Neuronal stem cell (in vitro differentiated cells): ENCODE data around the gene ANKRD36C.
"Not testable (repeated sequence)": the region's sequence is repeated elsewhere in the genome, so short reads cannot be mapped to it uniquely, and the experiment has no call there.

ENCODE experiments used
- DNase-seq: peaks from one replicate; pipeline ENCODE4 v3.0.0-alpha.2; 2013; ENCODE audit warnings: low spot score
- H2AFZ ChIP-seq: one replicate; pipeline ENCODE4 v1.6.1; 2013; ENCODE audit warnings: mild to moderate bottlenecking, low read length, inconsistent platforms
- H2AK5ac ChIP-seq: 2 replicates; pipeline ENCODE4 v1.6.1; 2013; ENCODE audit warnings: low read depth, mild to moderate bottlenecking, inconsistent platforms, low read length, moderate library complexity, mixed read lengths
- H2BK120ac ChIP-seq: 2 replicates; pipeline ENCODE4 v1.6.1; 2013; ENCODE audit warnings: low read depth, mild to moderate bottlenecking, inconsistent platforms, low read length, moderate library complexity, mixed read lengths
- H2BK12ac ChIP-seq: one replicate; pipeline ENCODE4 v1.6.1; 2013; ENCODE audit warnings: low read length, inconsistent platforms
- H2BK15ac ChIP-seq: 2 replicates; pipeline ENCODE4 v1.6.1; 2013; ENCODE audit warnings: mild to moderate bottlenecking, low read length, inconsistent platforms, mixed read lengths
- H2BK5ac ChIP-seq: one replicate; pipeline ENCODE4 v1.6.1; 2013; ENCODE audit warnings: inconsistent platforms, mild to moderate bottlenecking, low read length, moderate library complexity
- H3K14ac ChIP-seq: one replicate; pipeline ENCODE4 v1.6.1; 2013; ENCODE audit warnings: low read length, inconsistent platforms
- H3K18ac ChIP-seq: 2 replicates; pipeline ENCODE4 v1.6.1; 2013; ENCODE audit warnings: low read length, inconsistent platforms
- H3K23ac ChIP-seq: 2 replicates; pipeline ENCODE4 v1.6.1; 2013; ENCODE audit warnings: low read depth, mild to moderate bottlenecking, mixed read lengths, low read length, inconsistent platforms; ENCODE audit not compliant: poor library complexity
- H3K27ac ChIP-seq: replicated peaks from 3 replicates; pipeline ENCODE4 v1.5.1; 2013; ENCODE audit warnings: low read length, inconsistent platforms
- H3K27me3 ChIP-seq, 3 experiments: 2 replicates each; pipeline ENCODE4 v1.6.1; 2013; ENCODE audit warnings: low read length in 3 of 3, mild to moderate bottlenecking in 2 of 3, inconsistent platforms in 1 of 3, low read depth in 1 of 3, mixed read lengths in 1 of 3, moderate library complexity in 1 of 3; ENCODE audit not compliant: control insufficient read depth in 3 of 3, insufficient read depth in 3 of 3
- H3K36me3 ChIP-seq, 2 donors: replicated peaks in 1 of 2; 2 replicates each; pipeline ENCODE4 v1.6.1; 2013; ENCODE audit warnings: low read length in 2 of 2; ENCODE audit not compliant: control insufficient read depth in 2 of 2, insufficient read depth in 2 of 2
- H3K4ac ChIP-seq: 2 replicates; pipeline ENCODE4 v1.6.1; 2013; ENCODE audit warnings: inconsistent platforms, mild to moderate bottlenecking, low read length, moderate library complexity
- H3K4me1 ChIP-seq, 2 donors: 1 replicate in 1 of 2; 2 replicates in 1 of 2; pipeline ENCODE4 v1.6.1; 2013; ENCODE audit warnings: low read length in 2 of 2, low read depth in 1 of 2; ENCODE audit not compliant: control insufficient read depth in 2 of 2, insufficient read depth in 1 of 2
- H3K4me2 ChIP-seq: one replicate; pipeline ENCODE4 v1.6.1; 2013; ENCODE audit warnings: mild to moderate bottlenecking, low read length, inconsistent platforms; ENCODE audit not compliant: insufficient read depth, poor library complexity, severe bottlenecking
- H3K4me3 ChIP-seq, 2 donors: 2 replicates each; pipeline ENCODE4 v1.5.1; 2013; ENCODE audit warnings: low read length in 2 of 2, mild to moderate bottlenecking in 2 of 2, inconsistent platforms in 1 of 2, moderate library complexity in 1 of 2
- H3K79me1 ChIP-seq: one replicate; pipeline ENCODE4 v1.6.1; 2013; ENCODE audit warnings: low read depth, mild to moderate bottlenecking, inconsistent platforms, low read length, moderate library complexity
- H3K9ac ChIP-seq: one replicate; pipeline ENCODE4 v1.6.1; 2013; ENCODE audit warnings: mild to moderate bottlenecking, low read depth, low read length, inconsistent platforms; ENCODE audit not compliant: poor library complexity
- H3K9me3 ChIP-seq, 2 donors: replicated peaks in 1 of 2; 2 replicates each; pipeline versions ENCODE3 to v1.6.1; 2013; ENCODE audit warnings: low read length in 2 of 2, mild to moderate bottlenecking in 2 of 2, inconsistent platforms in 1 of 2, low read depth in 1 of 2, mixed read lengths in 1 of 2, moderate library complexity in 1 of 2; ENCODE audit not compliant: control insufficient read depth in 2 of 2, insufficient read depth in 1 of 2
- H4K8ac ChIP-seq: one replicate; pipeline ENCODE4 v1.6.1; 2013; ENCODE audit warnings: low read depth, mild to moderate bottlenecking, inconsistent platforms, low read length, moderate library complexity
- H4K91ac ChIP-seq: one replicate; pipeline ENCODE4 v1.6.1; 2013; ENCODE audit warnings: low read length, low read depth, mild to moderate bottlenecking, inconsistent platforms; ENCODE audit not compliant: poor library complexity
- WGBS, 2 donors: extraction: QIAGEN DNeasy Blood & Tissue Kit; methylation state at CpG; one replicate each; pipeline ENCODE4 v1.1.7; 2013; ENCODE audit warnings: missing lambda C conversion rate in 2 of 2, mixed read lengths in 1 of 2; ENCODE audit not compliant: insufficient read length in 2 of 2, insufficient replicate concordance in 1 of 2; ENCODE audit errors: extremely low coverage in 2 of 2; 5-methylcytosine and 5-hydroxymethylcytosine counted together

Gene ANKRD36C

DNA sequence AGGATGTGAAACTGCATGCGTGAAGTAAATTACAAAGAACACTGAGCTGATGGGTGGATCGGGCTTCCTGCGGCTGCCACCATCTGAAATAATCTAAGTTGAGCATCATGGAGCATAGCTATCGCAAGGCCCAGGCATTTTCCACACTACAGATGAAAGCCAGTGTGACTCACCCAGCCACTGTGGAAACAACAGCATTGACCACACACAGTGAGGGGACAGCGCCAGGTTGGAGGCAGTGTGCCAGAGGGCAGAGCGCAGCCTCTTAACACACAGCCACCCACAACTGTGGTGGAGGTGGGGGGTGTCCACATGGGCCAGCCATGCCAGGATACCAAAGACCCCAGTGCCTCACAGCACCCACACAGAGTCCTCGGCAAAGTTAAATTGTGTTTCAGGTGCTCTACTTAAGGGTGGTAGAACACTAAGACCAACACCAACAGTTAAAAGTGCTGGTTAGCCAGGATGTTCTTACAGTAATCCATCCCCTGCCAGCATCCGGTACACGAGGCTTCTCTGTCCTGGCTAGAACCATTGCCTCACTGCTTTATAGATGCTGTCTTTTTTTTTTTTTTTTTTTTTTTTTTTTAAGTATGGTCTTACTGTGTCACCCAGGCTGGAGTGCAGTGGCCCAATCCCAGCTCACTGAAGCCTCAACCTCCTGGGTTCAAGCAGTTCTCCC, 28.4 kb upstream of the ANKRD36C start:
- H3K36me3 ChIP-seq, H4K8ac ChIP-seq, H3K9me3 ChIP-seq, H3K14ac ChIP-seq, H3K79me1 ChIP-seq, H2BK15ac ChIP-seq, H2BK12ac ChIP-seq, H3K9ac ChIP-seq, H2AFZ ChIP-seq, H3K4ac ChIP-seq, H3K4me2 ChIP-seq, H3K18ac ChIP-seq, DNase-seq, H4K91ac ChIP-seq, H3K27me3 ChIP-seq, H3K23ac ChIP-seq, H2BK5ac ChIP-seq, H2AK5ac ChIP-seq, H3K4me3 ChIP-seq, H3K27ac ChIP-seq, H2BK120ac ChIP-seq, H3K4me1 ChIP-seq: not testable (repeated sequence)
- WGBS, 2 donors, result no CpG with 5 or more reads among the region's 9 CpGs

DNA sequence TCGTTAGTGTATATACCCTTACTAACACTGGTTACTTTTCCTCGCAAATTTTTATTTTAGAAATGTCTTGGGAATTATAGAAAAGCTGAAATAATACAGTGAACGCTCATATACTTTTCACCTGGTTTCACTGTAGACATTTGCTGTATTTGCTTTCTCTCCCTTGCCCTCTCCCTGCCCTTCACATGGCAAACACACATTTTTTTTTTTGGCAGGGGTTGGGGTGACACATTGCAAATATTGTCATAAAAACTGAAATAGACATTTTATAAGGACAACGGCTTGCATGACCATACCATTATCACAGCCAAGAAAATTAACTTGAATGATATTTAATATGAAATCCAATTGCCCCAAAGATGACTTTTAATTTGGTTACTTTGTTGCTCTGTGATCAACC, 24.7 kb upstream of the ANKRD36C start:
- not testable (repeated sequence) for H3K9me3 ChIP-seq, H3K23ac ChIP-seq, H3K36me3 ChIP-seq, H3K79me1 ChIP-seq, H3K4me3 ChIP-seq, H4K91ac ChIP-seq, H2AFZ ChIP-seq, H2BK120ac ChIP-seq, H3K14ac ChIP-seq, H2BK12ac ChIP-seq, H3K4me2 ChIP-seq, H3K4ac ChIP-seq, H3K27me3 ChIP-seq, H2BK5ac ChIP-seq, H2BK15ac ChIP-seq, H4K8ac ChIP-seq, H3K18ac ChIP-seq, H3K9ac ChIP-seq, DNase-seq, H3K4me1 ChIP-seq, H2AK5ac ChIP-seq, H3K27ac ChIP-seq
- WGBS, 2 donors, result no CpG with 5 or more reads among the region's 4 CpGs

DNA sequence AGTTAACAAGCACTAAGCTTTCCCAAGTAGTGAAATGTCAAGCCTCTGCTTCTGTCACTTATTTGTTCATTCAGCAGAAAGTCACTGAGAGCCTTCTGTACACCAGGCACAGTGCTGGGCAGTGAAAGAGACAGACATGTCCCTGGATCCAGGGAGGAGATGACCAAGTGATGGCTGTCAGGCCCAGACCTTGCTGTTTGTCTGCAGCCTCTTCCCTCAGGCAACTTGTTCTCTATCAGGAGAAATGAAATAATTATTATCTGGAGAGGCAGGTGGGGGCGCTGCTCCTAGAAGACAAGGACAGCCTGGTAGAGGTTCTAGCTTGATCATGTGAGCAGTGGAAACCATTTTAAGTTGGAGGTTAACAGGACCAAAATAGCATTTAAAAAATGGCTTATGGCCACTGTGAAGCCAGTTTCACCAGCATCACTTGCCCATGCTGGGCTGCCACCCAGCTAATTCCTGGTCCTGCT, 21.2 kb upstream of the ANKRD36C start:
- WGBS, 2 donors, result no CpG with 5 or more reads among the region's 1 CpG
- not testable (repeated sequence) for H3K4me1 ChIP-seq, H2BK12ac ChIP-seq, H3K23ac ChIP-seq, H4K8ac ChIP-seq, H3K18ac ChIP-seq, H3K14ac ChIP-seq, H3K27ac ChIP-seq, H3K9ac ChIP-seq, H3K4ac ChIP-seq, H3K27me3 ChIP-seq, H3K9me3 ChIP-seq, H2BK5ac ChIP-seq, H3K4me3 ChIP-seq, H4K91ac ChIP-seq, H2AFZ ChIP-seq, H2BK15ac ChIP-seq, H3K36me3 ChIP-seq, DNase-seq, H2AK5ac ChIP-seq, H3K4me2 ChIP-seq, H3K79me1 ChIP-seq, H2BK120ac ChIP-seq

DNA sequence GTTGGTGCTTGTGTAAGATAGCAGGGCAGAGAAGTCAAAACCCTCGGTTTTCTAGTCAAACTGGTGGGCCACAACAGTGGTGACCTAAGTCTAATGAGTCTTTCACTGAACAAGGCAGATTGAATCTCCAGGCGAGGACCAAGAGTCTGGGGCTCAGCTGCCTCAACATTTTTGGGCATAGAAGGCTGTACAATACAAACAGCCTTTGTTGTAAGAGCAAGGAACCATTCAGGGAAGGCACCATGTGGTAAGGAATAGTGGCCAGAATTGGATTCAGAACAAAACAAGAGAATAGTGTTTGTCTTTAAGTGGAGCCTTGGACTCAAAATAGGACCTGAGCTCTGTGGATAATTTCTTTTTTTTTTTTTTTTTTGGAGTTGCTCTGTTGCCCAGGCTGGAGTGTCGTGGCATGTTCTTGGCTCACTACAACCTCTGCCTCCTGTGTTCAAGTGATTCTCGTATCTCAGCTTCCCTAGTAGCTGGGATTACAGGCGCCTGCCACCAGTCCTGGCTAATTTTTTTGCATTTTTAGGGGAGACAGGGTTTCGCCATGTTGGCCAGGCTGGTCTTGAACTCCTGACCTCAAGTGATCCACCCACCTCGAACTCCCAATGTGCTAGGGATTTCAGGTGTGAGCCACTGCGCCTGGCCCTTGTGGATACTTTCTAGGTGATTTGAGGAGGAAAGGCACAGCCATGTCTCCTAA, 20.6 kb upstream of the ANKRD36C start:
- H3K9me3 ChIP-seq, H3K27me3 ChIP-seq, H3K27ac ChIP-seq, H2BK5ac ChIP-seq, DNase-seq, H3K18ac ChIP-seq, H3K9ac ChIP-seq, H2AFZ ChIP-seq, H4K8ac ChIP-seq, H3K4ac ChIP-seq, H2BK120ac ChIP-seq, H2AK5ac ChIP-seq, H3K36me3 ChIP-seq, H3K23ac ChIP-seq, H3K4me2 ChIP-seq, H4K91ac ChIP-seq, H2BK12ac ChIP-seq, H2BK15ac ChIP-seq, H3K79me1 ChIP-seq, H3K4me1 ChIP-seq, H3K4me3 ChIP-seq, H3K14ac ChIP-seq: not testable (repeated sequence)
- no CpG with 5 or more reads among the region's 8 CpGs for WGBS, 2 donors
